Measurements from ENCODE around the gene AANAT.
A peak's percentile ranks its signal among the peaks of the same experiment; 100 is the strongest.

DNA sequence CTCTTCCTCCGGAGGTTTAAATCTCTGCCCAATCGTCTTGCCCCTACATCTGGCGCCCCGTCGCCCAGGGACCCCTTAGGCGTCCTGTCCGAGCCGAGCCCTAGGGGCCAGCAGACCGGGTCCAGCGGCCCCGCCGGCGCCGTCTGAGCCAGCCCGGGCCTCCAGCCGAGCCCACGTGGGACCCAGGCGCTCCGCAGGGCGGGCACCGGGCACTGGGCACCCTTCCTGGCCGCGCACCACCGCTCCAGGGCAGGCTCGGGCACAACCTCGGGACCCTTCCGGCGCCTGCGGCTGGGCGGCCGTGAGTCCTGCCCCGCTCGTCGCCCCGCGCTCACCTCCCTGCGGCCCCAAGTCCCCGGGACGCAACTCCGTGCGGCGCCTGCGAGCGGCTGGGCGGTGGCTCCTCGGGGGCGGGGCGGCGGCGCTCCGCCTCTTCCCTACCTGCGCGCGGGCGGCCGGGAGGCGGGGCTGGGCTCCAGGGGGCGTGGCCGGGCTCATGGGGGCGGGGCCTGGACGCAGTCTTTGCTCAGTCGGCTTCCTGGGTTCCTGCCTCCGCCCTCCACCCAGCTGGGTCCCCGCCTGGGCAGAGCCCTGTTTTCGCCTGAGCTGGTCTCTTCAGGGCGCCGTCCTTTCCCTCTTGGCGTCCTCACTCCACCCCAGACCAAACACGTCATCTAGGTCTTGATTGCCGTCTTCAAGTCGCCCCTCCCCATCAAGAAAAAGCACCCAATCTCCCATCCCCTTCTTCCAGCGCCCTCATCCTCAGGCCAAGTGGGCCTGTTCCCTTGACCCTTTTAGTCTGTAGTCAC, 33.8 kb downstream of the AANAT start, which contains the start of gene RHBDF2:
- TF ChIP-seq POLR2A (IDR thresholded peaks at IDR 0.05; ENCODE audit: low read length), result peak; percentile 82
- TF ChIP-seq RNF2 (IDR thresholded peaks at IDR 0.05; ENCODE audit: borderline replicate concordance, low read depth), result no peak
- TF ChIP-seq, protein P1, sequence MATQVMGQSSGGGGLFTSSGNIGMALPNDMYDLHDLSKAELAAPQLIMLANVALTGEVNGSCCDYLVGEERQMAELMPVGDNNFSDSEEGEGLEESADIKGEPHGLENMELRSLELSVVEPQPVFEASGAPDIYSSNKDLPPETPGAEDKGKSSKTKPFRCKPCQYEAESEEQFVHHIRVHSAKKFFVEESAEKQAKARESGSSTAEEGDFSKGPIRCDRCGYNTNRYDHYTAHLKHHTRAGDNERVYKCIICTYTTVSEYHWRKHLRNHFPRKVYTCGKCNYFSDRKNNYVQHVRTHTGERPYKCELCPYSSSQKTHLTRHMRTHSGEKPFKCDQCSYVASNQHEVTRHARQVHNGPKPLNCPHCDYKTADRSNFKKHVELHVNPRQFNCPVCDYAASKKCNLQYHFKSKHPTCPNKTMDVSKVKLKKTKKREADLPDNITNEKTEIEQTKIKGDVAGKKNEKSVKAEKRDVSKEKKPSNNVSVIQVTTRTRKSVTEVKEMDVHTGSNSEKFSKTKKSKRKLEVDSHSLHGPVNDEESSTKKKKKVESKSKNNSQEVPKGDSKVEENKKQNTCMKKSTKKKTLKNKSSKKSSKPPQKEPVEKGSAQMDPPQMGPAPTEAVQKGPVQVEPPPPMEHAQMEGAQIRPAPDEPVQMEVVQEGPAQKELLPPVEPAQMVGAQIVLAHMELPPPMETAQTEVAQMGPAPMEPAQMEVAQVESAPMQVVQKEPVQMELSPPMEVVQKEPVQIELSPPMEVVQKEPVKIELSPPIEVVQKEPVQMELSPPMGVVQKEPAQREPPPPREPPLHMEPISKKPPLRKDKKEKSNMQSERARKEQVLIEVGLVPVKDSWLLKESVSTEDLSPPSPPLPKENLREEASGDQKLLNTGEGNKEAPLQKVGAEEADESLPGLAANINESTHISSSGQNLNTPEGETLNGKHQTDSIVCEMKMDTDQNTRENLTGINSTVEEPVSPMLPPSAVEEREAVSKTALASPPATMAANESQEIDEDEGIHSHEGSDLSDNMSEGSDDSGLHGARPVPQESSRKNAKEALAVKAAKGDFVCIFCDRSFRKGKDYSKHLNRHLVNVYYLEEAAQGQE (IDR thresholded peaks at IDR 0.05), result no peak
- TF ChIP-seq, protein P2, sequence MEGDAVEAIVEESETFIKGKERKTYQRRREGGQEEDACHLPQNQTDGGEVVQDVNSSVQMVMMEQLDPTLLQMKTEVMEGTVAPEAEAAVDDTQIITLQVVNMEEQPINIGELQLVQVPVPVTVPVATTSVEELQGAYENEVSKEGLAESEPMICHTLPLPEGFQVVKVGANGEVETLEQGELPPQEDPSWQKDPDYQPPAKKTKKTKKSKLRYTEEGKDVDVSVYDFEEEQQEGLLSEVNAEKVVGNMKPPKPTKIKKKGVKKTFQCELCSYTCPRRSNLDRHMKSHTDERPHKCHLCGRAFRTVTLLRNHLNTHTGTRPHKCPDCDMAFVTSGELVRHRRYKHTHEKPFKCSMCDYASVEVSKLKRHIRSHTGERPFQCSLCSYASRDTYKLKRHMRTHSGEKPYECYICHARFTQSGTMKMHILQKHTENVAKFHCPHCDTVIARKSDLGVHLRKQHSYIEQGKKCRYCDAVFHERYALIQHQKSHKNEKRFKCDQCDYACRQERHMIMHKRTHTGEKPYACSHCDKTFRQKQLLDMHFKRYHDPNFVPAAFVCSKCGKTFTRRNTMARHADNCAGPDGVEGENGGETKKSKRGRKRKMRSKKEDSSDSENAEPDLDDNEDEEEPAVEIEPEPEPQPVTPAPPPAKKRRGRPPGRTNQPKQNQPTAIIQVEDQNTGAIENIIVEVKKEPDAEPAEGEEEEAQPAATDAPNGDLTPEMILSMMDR (IDR thresholded peaks at IDR 0.05), result no peak
- no peak for TF ChIP-seq SMC3 (IDR thresholded peaks at IDR 0.05)
- no peak for TF ChIP-seq BHLHE40 (IDR thresholded peaks at IDR 0.05; ENCODE audit: low read depth, low read length)
- TF ChIP-seq, protein P3, sequence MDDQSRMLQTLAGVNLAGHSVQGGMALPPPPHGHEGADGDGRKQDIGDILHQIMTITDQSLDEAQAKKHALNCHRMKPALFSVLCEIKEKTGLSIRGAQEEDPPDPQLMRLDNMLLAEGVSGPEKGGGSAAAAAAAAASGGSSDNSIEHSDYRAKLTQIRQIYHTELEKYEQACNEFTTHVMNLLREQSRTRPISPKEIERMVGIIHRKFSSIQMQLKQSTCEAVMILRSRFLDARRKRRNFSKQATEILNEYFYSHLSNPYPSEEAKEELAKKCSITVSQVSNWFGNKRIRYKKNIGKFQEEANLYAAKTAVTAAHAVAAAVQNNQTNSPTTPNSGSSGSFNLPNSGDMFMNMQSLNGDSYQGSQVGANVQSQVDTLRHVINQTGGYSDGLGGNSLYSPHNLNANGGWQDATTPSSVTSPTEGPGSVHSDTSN (IDR thresholded peaks at IDR 0.05), result no peak
- no peak; a peak in 1 of 4 replicates for TF ChIP-seq CEBPB (IDR thresholded peaks at IDR 0.05)
- no peak for TF ChIP-seq JUNB (IDR thresholded peaks at IDR 0.05)
- no peak for TF ChIP-seq MAFK (IDR thresholded peaks at IDR 0.05; ENCODE audit: partially characterized antibody)
- no peak for TF ChIP-seq RFX5 (IDR thresholded peaks at IDR 0.05)
